ENCODE measurements around the gene PALD1.
A peak's percentile ranks its signal among the peaks of the same experiment; 100 is the strongest.

PALD1 gene

GRCh38 chr10:70458329-70459060 lies 20.1 kb upstream of the PALD1 start:
- Histone ChIP-seq H3K4me1 (ENCODE audit: control insufficient read depth, insufficient read depth, low read length, unreplicated experiment) (peaks cover 12% of the 10 kb centered on the region), H3K4me3 (ENCODE audit: low read depth, low read length) (peak overlapping the region; percentile 57), H3K79me2 (ENCODE audit: control insufficient read depth, insufficient read depth, low read length, unreplicated experiment) (no peaks in the 10 kb centered on the region), H3K36me3 (ENCODE audit: insufficient read depth, low read length) (no peaks in the 10 kb centered on the region), H3K27ac (ENCODE audit: low read depth, low read length) (no peak overlapping the region), H2AFZ (ENCODE audit: low read length, unreplicated experiment) (peak overlapping the region; percentile 1), H3K27me3 (ENCODE audit: insufficient read depth, low read length) (no peaks in the 10 kb centered on the region; the same call in 1 of the 2 replicates)

DNA sequence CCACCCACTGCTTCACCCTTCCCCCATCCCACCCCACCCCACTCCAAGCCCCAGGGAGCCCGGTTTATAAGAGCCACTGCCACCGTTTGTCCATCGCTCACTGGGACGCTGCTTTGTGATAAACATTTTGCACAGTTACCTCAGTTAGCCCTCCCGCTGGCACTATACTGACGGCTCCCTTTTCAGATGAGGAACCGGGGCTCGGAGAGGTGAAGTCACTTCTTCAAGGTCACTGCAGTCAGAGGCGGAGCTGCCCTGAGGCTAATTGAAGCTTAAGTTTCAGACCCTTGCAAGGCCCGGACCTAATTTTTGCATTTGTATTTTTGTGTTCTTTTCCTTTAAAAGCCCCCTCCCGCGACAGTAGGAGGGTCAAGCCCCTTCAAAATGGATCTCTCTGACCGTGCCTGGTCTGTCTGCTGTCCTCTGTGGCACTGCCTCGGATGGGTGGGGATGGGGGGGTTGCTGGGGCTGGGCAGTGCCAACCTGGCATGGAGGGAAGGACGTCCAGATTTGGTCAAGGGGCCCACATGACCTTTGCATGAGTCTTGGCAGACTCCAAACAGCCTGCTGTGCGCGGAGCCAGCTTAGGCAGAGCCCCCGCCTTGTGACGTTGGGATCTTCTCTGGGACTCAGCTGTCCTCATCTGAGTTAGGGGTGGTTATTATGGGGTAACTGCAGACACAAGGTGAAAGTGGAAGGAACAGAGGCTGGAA lies 19.4 kb upstream of the PALD1 start:
- H3K4me1 ChIP-seq (ENCODE audit: control insufficient read depth, insufficient read depth, low read length, unreplicated experiment), result peaks cover 12% of the 10 kb centered on the region
- H3K4me3 ChIP-seq (ENCODE audit: low read depth, low read length), result no peak overlapping the region
- H3K27ac ChIP-seq (ENCODE audit: low read depth, low read length), result no peak overlapping the region
- H3K36me3 ChIP-seq (ENCODE audit: insufficient read depth, low read length), result no peaks in the 10 kb centered on the region
- H3K79me2 ChIP-seq (ENCODE audit: control insufficient read depth, insufficient read depth, low read length, unreplicated experiment), result no peaks in the 10 kb centered on the region
- H2AFZ ChIP-seq (ENCODE audit: low read length, unreplicated experiment), result no peak overlapping the region
- H3K27me3 ChIP-seq (ENCODE audit: insufficient read depth, low read length), result no peaks in the 10 kb centered on the region; the same call in 1 of the 2 replicates

DNA sequence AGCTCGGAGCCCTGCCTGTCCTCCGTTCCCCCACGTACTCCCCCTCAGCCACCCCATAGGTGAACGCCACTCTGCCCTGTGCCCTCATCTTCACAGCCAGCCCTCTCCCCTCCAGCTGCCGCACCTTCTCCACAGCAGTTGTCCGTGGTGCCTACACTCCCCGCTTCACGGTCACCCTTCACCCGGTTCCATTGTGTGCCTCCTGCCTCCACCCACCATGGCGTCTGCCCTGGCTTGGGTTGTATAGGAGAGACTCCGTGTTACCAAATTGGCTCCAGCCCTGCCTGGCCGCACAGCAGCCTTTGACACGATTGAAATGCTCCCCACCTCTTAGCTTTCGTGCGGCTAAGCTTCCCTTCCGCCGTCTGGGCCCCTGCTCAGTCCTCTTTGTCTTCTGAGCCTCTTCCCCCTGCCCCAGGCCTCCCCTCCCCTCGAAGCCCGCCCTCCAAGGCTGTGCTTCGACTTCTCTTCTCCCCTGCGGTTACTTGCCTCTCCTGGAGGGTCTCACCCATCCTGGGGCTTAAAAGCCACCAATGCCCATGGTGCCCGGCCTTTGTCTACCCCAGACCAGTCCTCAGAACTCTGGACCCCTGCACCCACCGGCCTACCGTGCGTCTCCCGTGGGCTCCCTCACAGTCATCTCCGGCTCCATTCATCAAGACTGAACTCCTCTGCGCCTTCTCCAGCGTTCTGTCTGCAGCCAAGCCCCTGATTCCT lies 18.6 kb upstream of the PALD1 start:
- H3K27me3 ChIP-seq (ENCODE audit: insufficient read depth, low read length), result no peaks in the 10 kb centered on the region; the same call in 1 of the 2 replicates
- no peak overlapping the region for H3K27ac ChIP-seq (ENCODE audit: low read depth, low read length)
- peaks cover 12% of the 10 kb centered on the region for H3K4me1 ChIP-seq (ENCODE audit: control insufficient read depth, insufficient read depth, low read length, unreplicated experiment)
- H3K36me3 ChIP-seq (ENCODE audit: insufficient read depth, low read length), result no peaks in the 10 kb centered on the region
- H2AFZ ChIP-seq (ENCODE audit: low read length, unreplicated experiment), result no peak overlapping the region
- no peaks in the 10 kb centered on the region for H3K79me2 ChIP-seq (ENCODE audit: control insufficient read depth, insufficient read depth, low read length, unreplicated experiment)
- no peak overlapping the region for H3K4me3 ChIP-seq (ENCODE audit: low read depth, low read length)

DNA sequence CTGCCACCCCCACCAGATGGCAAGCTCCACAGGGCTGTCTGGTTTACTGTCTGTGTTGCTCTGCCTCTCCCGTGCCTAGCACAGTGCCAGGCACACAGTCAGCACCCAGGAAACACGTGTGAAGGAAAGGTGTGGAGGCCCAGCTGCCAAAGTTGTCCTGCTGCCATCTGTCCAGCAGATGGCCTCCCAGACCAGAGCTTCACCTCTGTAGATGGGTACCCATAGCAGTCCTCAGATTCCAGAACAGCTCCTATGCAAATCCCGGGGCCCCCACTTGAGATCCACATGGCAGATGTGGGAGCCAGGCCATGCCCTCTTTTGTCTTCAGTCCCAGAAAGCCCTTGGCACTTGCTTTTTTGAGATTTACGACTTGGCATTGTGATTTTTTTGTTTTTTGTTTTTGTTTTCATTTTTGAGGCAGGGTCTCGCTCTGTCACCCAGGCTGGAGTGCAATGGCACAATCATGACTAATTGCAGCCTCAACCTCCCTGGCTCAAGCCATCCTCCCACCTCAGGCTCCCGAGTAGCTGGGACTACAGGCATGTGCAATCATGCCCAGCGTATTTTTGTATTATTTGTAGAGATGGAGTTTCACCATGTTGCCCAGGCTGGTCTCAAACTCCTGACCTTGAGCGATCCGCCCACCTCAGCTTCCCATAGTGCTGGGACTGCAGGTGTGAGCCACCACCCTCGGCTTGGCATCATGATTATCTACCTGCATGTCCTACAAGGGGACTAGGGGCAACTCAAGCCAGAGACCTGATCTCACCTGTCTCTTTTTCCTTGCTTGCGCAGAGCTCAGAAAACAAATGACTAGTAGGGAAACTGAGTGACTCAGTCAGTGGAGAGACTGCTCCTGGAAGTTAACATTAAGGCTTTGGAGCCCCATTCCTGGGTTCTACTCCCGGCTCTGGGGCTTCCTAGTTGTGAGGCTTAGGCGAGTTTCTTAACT lies 16.9 kb upstream of the PALD1 start:
- Histone ChIP-seq H3K27ac (ENCODE audit: low read depth, low read length) (no peak overlapping the region), H2AFZ (ENCODE audit: low read length, unreplicated experiment) (no peak overlapping the region), H3K79me2 (ENCODE audit: control insufficient read depth, insufficient read depth, low read length, unreplicated experiment) (no peaks in the 10 kb centered on the region), H3K36me3 (ENCODE audit: insufficient read depth, low read length) (no peaks in the 10 kb centered on the region), H3K4me1 (ENCODE audit: control insufficient read depth, insufficient read depth, low read length, unreplicated experiment) (peaks cover 12% of the 10 kb centered on the region), H3K4me3 (ENCODE audit: low read depth, low read length) (no peak overlapping the region), H3K27me3 (ENCODE audit: insufficient read depth, low read length) (0 out of 2 replicates have a peak, but pooled peaks cover 3% of the 10 kb centered on the region)

GRCh38 chr10:70462349-70462984 lies 16.1 kb upstream of the PALD1 start:
- Histone ChIP-seq H3K79me2 (ENCODE audit: control insufficient read depth, insufficient read depth, low read length, unreplicated experiment) (no peaks in the 10 kb centered on the region), H3K27ac (ENCODE audit: low read depth, low read length) (no peak overlapping the region), H3K4me3 (ENCODE audit: low read depth, low read length) (no peak overlapping the region), H3K27me3 (ENCODE audit: insufficient read depth, low read length) (0 out of 2 replicates have a peak, but pooled peaks cover 8% of the 10 kb centered on the region), H2AFZ (ENCODE audit: low read length, unreplicated experiment) (no peak overlapping the region), H3K4me1 (ENCODE audit: control insufficient read depth, insufficient read depth, low read length, unreplicated experiment) (peaks cover 12% of the 10 kb centered on the region), H3K36me3 (ENCODE audit: insufficient read depth, low read length) (no peaks in the 10 kb centered on the region)

DNA sequence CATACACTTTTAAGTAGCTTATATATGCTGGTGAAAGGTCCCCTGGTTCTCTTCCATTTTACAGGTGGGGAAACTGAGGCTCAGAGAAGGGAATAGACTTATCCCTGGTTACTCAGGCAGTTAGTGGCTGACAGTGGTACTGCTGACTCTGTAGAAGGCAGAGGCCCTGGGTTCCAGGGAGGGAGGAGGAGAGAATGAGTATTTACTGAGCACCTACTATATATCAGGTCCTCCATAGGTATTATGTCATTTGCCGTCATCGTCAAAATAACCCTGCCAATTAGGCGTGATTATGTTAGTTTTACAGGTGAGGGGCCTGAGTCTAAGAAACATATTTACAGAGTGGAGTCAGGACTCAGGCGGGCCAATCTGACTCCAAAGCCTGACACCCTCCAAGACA lies 13.3 kb upstream of the PALD1 start:
- Histone ChIP-seq H3K27ac (ENCODE audit: low read depth, low read length) (no peak overlapping the region), H3K4me3 (ENCODE audit: low read depth, low read length) (no peak overlapping the region)

DNA sequence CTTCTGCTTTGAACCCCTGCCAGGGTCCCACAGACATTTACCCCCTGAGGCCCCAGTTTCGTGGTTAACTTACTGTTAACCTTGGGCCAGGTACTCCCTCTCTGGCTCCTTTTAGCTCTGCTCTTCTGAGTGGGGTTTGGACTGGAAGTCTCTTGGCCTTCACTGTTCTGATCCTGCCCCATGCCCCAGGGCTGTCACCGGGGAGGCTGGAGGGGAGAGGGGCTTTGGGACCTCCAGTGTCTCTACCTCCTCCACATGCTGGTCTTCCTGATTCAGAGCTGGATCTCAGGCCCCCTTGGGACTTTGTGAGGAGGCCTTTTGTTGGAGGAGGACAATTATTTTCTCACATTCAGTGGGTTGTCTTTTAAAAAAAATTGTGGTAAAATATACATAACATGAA lies 12.7 kb upstream of the PALD1 start:
- Histone ChIP-seq H3K36me3 (ENCODE audit: insufficient read depth, low read length) (no peaks in the 10 kb centered on the region), H3K4me3 (ENCODE audit: low read depth, low read length) (no peak overlapping the region), H3K4me1 (ENCODE audit: control insufficient read depth, insufficient read depth, low read length, unreplicated experiment) (peaks cover 12% of the 10 kb centered on the region), H3K27me3 (ENCODE audit: insufficient read depth, low read length) (peaks cover 24% of the 10 kb centered on the region), H3K79me2 (ENCODE audit: control insufficient read depth, insufficient read depth, low read length, unreplicated experiment) (no peaks in the 10 kb centered on the region), H2AFZ (ENCODE audit: low read length, unreplicated experiment) (no peak overlapping the region), H3K27ac (ENCODE audit: low read depth, low read length) (no peak overlapping the region)

More for the DNA sequence above, 13.3 kb upstream of the PALD1 start:
- Histone ChIP-seq H3K36me3 (ENCODE audit: insufficient read depth, low read length) (no peaks in the 10 kb centered on the region), H3K4me1 (ENCODE audit: control insufficient read depth, insufficient read depth, low read length, unreplicated experiment) (peaks cover 12% of the 10 kb centered on the region), H2AFZ (ENCODE audit: low read length, unreplicated experiment) (no peak overlapping the region), H3K27me3 (ENCODE audit: insufficient read depth, low read length) (peaks cover 24% of the 10 kb centered on the region), H3K79me2 (ENCODE audit: control insufficient read depth, insufficient read depth, low read length, unreplicated experiment) (no peaks in the 10 kb centered on the region)

DNA sequence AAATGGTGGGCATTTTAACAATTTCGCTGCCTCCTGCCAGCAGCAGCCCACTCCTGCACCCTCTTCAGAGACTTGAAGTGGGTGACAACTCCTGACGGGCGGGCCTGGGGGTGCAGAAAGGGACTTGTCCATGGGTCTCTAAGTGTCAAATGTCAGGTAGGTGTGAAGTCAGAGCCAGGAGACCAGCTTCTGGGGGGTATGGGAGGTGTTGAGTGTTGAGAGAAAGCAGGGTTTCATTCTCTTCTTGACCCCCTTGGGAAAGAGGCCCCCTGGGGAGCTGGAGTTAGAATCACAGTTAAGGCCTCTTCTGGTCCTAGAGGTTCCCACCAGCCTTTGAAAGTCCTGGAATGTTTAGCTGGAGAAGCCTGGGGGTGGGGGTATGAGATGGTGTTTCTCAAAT lies 11.6 kb upstream of the PALD1 start:
- H3K79me2 ChIP-seq (ENCODE audit: control insufficient read depth, insufficient read depth, low read length, unreplicated experiment), result no peaks in the 10 kb centered on the region
- H3K27ac ChIP-seq (ENCODE audit: low read depth, low read length), result no peak overlapping the region
- peaks cover 12% of the 10 kb centered on the region for H3K4me1 ChIP-seq (ENCODE audit: control insufficient read depth, insufficient read depth, low read length, unreplicated experiment)
- H2AFZ ChIP-seq (ENCODE audit: low read length, unreplicated experiment), result no peak overlapping the region
- H3K36me3 ChIP-seq (ENCODE audit: insufficient read depth, low read length), result no peaks in the 10 kb centered on the region
- no peak overlapping the region for H3K4me3 ChIP-seq (ENCODE audit: low read depth, low read length)
- peaks cover 24% of the 10 kb centered on the region for H3K27me3 ChIP-seq (ENCODE audit: insufficient read depth, low read length)

DNA sequence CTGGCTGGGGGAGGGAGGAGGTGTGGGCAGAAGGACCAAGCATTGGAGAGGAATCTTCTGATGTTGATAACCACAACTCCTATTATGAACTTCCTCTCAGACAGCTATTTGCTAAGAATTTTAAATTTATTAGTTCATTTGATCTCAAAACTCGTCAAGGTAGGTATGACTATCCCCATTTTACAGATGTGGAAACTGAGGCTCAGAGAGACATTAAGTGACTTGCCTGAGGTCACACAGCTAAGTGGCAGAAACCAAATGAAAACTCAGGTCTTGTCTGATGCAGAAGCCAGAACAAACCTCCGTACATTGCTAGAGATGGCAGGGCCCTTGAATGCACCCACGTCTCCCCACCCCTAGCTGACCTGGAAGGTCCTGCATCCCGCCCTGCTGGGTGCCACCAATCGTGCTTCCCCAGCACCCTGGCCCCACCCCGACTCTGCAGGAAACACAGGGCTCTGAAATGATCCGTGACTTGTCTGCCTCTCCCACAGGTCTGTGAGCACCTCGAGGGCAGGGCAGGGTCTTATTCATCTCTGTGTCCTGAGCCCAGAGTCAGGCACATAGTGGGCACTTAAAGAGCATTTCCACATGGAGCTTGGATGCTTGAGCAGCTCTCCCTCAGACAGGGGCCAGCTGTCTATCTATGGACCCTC lies 5.6 kb upstream of the PALD1 start:
- peaks cover 5% of the 10 kb centered on the region for H3K4me1 ChIP-seq (ENCODE audit: control insufficient read depth, insufficient read depth, low read length, unreplicated experiment)
- H3K4me3 ChIP-seq (ENCODE audit: low read depth, low read length), result no peak overlapping the region
- H3K27me3 ChIP-seq (ENCODE audit: insufficient read depth, low read length), result peaks cover 20% of the 10 kb centered on the region
- H2AFZ ChIP-seq (ENCODE audit: low read length, unreplicated experiment), result no peak overlapping the region
- no peak overlapping the region for H3K27ac ChIP-seq (ENCODE audit: low read depth, low read length)
- no peaks in the 10 kb centered on the region for H3K36me3 ChIP-seq (ENCODE audit: insufficient read depth, low read length)
- H3K79me2 ChIP-seq (ENCODE audit: control insufficient read depth, insufficient read depth, low read length, unreplicated experiment), result no peaks in the 10 kb centered on the region

Data from ACC112 (cell line).